Effector memory CD4-positive, alpha-beta T cell (primary cell): ENCODE data around the gene SPATA2.

Experiments
- DNase-seq, 3 donors: peaks; one replicate each; pipeline ENCODE4 v3.0.0-alpha.2; 2020
- H3K27ac ChIP-seq: 2 replicates; pipeline ENCODE4 v1.7.0; 2013; ENCODE audit warnings: mild to moderate bottlenecking, low read length, moderate library complexity; ENCODE audit not compliant: insufficient read depth, poor library complexity, severe bottlenecking
- H3K27me3 ChIP-seq: replicated peaks from 2 replicates; pipeline ENCODE4 v1.7.0; 2013; ENCODE audit warnings: mild to moderate bottlenecking, low read length; ENCODE audit not compliant: insufficient read depth, control insufficient read depth, poor library complexity, severe bottlenecking
- H3K36me3 ChIP-seq: 2 replicates; pipeline ENCODE4 v1.7.0; 2013; ENCODE audit warnings: mild to moderate bottlenecking, low read length, moderate library complexity; ENCODE audit not compliant: control insufficient read depth, insufficient read depth
- H3K4me1 ChIP-seq: 2 replicates; pipeline ENCODE4 v1.7.0; 2013; ENCODE audit warnings: low read length, mild to moderate bottlenecking; ENCODE audit not compliant: control insufficient read depth, insufficient read depth, poor library complexity, severe bottlenecking
- H3K4me3 ChIP-seq: 2 replicates; pipeline ENCODE4 v1.7.0; 2013; ENCODE audit warnings: low read length, low read depth, mild to moderate bottlenecking; ENCODE audit not compliant: insufficient read depth, poor library complexity, severe bottlenecking
- H3K9me3 ChIP-seq: 2 replicates; pipeline ENCODE4 v1.7.0; 2013; ENCODE audit warnings: mild to moderate bottlenecking, low read length, moderate library complexity; ENCODE audit not compliant: control insufficient read depth

Gene SPATA2

DNA sequence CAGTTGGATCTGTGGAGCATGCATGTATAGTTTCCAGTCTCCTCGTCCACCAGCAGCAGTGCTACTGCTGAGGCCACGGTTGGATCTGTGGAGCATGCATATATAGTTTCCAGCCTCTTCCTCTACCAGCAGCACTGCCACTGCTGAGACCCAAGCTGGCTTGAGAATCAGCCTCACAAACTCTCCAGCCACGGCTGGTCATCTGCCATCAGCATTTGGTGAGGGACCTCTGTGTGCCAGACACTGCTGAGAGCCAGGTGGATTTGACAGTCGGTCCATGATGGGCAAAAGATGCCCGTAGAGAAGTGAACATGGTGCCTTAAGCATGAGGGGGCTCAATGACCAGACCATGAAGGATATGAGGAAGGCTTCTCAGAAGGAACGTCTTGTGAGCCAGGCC is 56.3 kb downstream of the SPATA2 start:
- H3K9me3 ChIP-seq: no peaks in the 10 kb centered on the region
- no peaks in the 10 kb centered on the region for H3K27me3 ChIP-seq
- DNase-seq: no peak
- H3K4me3 ChIP-seq: no peak overlapping the region
- H3K4me1 ChIP-seq: no peaks in the 10 kb centered on the region
- peaks cover 22% of the 10 kb centered on the region for H3K36me3 ChIP-seq
- H3K27ac ChIP-seq: no peak overlapping the region

- H3K4me3 ChIP-seq: no peak overlapping the region
- no peaks in the 10 kb centered on the region for H3K27me3 ChIP-seq
- no peaks in the 10 kb centered on the region for H3K9me3 ChIP-seq
- no peak overlapping the region for H3K27ac ChIP-seq
- no peak for DNase-seq
- H3K36me3 ChIP-seq: peaks cover 25% of the 10 kb centered on the region
- no peaks in the 10 kb centered on the region for H3K4me1 ChIP-seq
Measured at GRCh38 chr20:49858076-49858585, 57.2 kb downstream of the SPATA2 start.

DNA sequence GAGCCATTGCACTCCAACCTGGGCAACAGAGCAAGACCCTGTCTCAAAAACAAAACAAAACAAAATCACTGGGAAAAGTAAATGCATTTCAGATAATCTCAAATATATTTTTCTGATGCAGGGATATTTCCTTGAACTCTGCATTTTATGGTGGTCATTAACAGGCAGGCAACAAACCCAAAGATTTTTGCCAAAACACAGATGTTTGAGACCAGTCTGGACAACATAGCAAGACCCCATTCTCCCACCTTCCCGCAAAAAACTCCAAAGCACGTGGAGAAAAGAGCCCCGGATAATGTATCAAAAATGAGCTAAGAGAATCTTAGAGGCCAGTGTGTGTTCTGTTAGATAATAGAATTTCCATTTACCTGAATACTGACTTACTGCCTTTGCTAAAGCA is 58.4 kb downstream of the SPATA2 start:
- no peak overlapping the region for H3K4me3 ChIP-seq
- no peak for DNase-seq
- H3K4me1 ChIP-seq: no peaks in the 10 kb centered on the region
- H3K9me3 ChIP-seq: no peaks in the 10 kb centered on the region
- H3K36me3 ChIP-seq: peaks cover 30% of the 10 kb centered on the region
- no peaks in the 10 kb centered on the region for H3K27me3 ChIP-seq
- no peak overlapping the region for H3K27ac ChIP-seq

DNA sequence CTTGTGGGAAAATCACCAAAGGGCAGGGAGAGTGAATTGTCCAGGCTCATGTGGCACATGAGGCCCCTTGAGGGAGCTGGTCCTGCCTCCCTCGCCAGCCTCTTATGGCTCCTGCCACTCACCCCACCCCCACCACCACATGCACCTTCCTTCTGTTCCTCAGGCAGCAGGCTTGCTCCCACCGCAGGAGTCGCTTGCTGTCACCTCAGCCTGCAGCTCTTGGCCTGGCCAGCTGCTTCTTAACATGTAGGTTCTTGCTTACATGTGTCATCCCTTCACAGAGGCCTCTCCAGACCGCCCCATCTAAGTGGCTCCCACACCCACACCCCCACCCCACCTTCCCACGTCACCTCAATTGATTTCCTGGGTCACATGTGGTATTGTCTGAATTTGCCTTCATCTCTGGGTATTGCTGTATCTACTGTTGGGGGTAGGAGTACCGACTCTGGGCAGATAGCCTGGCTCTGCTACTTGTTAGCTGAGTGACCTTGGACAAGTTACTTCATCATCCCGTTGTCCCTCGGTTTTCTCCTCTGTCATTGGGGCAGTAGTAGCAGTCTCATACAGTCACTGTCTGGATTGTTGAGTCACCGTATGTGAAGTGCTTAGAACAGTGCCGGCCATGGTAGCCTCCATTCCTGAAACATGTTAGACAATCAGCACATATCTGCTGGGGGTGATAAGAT is 61.0 kb downstream of the SPATA2 start:
- Histone ChIP-seq H3K9me3 (no peaks in the 10 kb centered on the region), H3K27ac (no peak overlapping the region), H3K27me3 (no peaks in the 10 kb centered on the region), H3K4me3 (no peak overlapping the region), H3K4me1 (no peaks in the 10 kb centered on the region), H3K36me3 (peaks cover 35% of the 10 kb centered on the region)
- DNase-seq: no peak

- no peak for DNase-seq
- no peaks in the 10 kb centered on the region for H3K4me1 ChIP-seq
- H3K27me3 ChIP-seq: no peaks in the 10 kb centered on the region
- no peak overlapping the region for H3K4me3 ChIP-seq
- peaks cover 40% of the 10 kb centered on the region for H3K36me3 ChIP-seq
- no peaks in the 10 kb centered on the region for H3K9me3 ChIP-seq
- H3K27ac ChIP-seq: no peak overlapping the region
Measured at GRCh38 chr20:49853640-49854039, 61.7 kb downstream of the SPATA2 start.
